GM19395 (cell line): ENCODE measurements around the gene HLA-DQB1.

Experiments used
- ATAC-seq: cut with Tn5 transposase; IDR thresholded peaks from one replicate; pipeline ENCODE4 v1.9.1; 2021; ENCODE audit warnings: mild to moderate bottlenecking, moderate library complexity; ENCODE audit not compliant: unreplicated experiment

Gene HLA-DQB1

DNA sequence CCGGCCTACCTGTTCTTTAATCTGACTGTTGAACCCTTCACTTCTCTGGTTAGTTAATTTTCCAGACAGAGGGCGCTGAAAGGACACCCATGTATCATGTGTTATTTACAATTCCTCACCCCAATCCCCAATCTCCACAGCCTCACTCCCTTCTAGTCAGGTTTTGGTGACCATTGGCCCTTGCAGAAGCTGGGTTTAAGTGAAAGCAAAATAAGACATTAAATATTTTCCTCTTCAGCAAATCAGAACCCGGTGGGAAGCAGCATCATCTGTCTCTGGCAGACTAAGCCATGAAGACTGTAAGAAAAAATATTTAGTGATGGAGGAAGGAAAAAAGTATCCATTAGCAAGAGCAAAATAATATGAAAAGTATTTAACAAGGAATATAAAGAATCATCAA, 38.6 kb downstream of the HLA-DQB1 start:
- peak; percentile 56 for ATAC-seq

DNA sequence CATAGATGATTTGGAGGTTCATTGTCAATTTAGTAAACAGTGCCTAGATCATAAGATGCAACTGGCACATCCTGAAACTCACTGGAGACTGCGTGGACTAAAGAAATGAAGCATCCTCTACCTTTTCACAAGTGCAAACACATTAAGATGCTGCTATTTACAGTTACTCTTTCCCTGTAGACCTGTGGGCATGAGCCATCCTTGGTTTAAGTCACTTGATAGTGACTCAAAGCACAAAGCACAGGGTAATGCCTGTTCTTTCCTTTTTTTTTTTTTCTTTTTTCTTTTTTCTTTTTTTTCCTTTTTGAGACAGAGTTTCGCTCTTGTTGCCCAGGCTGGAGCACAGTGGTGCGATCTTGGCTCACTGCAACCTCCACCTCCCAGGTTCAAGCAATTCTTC, 39.2 kb downstream of the HLA-DQB1 start:
- ATAC-seq: no peak

DNA sequence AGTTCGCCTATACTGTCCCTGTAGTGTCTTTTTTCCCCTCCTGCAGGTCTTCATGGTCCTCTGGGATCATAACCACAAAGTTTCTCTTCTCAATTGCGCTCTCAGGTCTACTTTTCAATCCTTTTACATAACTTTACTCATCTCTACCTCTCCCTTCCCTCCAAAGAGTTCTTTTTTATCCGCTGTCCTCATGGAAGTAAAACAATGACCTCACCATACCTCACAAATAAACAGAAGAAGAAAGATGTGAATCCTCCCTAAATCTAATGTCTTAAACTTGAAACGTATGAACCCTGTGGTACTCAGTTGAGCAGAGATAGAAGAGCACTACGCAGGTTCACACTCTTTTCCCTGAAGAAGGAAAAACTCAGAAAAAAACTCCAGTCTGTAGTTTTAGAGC, 41.3 kb downstream of the HLA-DQB1 start:
- no peak for ATAC-seq

DNA sequence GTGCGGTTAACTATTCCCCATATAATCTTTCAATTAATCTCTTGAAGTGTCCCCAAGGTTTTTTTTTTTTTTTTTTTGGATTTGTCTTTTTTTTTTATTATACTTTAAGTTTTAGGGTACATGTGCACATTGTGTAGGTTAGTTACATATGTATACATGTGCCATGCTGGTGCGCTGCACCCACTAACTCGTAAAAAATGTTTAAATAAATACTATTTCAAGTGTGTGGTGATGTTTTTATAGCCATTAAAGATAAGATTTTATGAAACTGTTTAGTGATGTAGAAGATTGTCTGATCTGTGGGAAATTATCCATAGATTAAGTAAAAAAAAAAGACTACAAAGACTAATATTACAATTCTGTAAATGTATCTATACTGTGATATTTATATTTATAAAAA, 41.9 kb downstream of the HLA-DQB1 start:
- no peak for ATAC-seq

DNA sequence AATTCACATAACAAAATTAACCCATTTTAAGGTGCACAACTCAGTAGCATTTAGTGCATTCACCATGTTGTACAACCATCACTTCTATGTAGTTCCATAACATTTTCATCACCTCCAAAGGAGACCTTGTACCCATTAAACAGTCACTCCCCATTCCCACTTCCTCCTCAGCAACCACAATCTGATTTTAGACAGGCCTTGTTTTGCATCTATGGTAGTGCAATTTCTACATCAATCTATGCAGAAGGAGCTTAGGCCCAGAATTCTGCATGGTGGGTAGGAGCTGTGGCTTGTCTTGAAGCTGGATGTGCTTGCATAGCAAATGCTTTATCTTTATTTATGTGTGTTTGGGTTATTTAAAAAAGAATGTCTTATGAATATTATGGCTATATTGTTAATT, 42.8 kb downstream of the HLA-DQB1 start:
- no peak for ATAC-seq

DNA sequence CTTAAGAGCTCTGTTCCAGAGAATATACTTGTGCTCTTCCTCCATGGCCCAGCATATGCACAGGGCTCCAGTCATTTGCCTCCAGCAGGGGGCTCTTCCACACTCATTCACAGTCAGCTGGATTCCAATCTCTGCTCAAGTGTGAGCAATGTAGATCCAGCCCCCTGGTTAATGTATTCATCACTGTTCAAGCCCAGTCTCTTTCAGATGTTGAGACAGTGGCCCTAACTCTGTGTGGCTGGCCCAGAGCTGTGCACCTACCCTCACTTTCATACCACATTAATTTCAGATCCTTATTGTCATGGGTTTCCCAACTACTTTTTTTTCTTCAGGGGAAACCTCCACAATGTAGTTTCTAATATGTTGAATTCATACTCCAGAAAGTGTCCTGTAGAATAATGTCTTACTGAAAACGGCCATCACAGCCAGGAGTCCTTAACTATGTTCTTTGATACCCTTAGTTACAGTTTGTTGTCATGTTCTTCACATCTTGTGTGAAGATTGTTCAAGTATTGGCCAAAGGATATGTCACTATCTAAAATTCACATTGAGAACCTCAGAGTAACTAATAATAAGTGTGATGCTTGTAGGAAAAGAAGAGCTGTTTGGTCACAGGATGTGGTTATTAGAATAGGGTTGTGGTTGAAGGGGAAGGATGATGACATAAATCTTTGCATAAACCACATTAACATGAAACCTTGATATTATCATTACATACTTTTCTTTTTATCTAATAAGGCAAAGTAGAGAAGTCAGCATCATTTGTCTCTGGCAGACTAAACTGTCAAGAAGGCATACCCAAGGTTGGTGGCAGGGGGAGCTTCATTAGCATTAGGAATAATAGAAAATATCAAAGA, 43.7 kb downstream of the HLA-DQB1 start:
- ATAC-seq: peak; percentile 72

DNA sequence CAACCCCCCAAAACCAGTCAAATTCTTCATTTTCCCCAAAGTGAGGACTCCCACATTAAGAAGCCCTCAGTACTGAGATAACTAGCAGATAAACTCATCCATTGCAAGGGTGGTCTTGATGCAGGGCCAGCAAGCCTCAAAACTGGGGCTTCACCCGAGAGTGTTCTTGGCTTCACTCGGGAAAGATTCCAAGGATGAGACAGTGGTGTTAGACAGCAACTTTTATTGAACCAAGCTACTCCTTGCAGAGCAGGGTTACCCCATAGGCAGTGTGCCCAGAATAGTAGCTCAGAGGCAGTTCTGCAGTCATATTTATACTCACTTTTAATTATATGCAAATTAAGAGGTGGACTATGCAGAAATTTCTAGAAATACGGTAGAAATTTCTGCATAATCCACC, 45.1 kb downstream of the HLA-DQB1 start:
- ATAC-seq: no peak

DNA sequence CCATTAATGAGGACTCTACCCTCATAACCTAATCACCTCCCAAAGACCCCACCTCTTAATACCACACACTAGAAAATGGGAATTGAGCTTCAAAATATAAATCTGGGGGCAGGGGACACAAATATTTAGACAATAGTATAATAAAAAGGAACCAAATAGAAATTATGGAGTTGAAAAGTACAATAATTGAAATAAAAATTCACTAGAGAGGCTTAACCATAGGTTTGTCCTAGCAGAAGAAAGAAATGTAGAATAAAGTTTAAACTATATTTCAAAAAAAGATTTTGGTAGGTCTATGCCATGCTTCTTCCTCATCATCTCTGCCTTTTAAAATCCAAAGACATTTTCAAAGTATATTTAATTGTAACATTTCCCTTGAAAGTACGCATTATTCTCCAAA, 48.7 kb downstream of the HLA-DQB1 start:
- no peak for ATAC-seq

DNA sequence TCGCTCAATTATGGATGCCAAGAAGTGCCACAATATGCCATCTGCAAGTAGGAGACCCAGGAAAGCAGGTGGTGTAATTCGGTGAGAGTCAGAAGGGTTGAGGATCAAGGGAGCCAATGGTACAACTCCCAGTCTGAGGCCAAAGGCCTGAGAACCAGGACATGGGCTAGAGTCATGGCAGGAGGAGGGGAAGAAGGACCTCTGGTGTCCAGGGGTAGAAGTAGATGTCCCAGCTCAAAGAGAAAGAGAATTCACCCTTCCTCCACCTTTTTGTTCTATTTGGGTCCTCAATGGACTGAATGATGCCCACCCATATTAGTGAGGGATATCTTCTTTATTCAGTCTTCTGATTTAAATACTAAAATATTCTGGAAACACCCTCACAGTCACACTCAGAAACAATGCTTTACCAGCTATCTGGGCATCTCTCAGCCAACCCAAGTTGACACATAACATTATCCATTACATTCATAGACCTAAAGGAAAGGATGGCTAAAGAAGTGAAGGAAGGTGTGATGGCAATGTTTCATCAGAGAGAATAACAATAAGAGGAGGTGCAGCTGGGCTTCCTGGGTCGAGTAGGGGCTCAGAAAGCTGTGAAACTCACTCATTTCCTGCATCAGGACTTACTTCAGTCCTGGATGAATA, 50.4 kb downstream of the HLA-DQB1 start:
- ATAC-seq: no peak

DNA sequence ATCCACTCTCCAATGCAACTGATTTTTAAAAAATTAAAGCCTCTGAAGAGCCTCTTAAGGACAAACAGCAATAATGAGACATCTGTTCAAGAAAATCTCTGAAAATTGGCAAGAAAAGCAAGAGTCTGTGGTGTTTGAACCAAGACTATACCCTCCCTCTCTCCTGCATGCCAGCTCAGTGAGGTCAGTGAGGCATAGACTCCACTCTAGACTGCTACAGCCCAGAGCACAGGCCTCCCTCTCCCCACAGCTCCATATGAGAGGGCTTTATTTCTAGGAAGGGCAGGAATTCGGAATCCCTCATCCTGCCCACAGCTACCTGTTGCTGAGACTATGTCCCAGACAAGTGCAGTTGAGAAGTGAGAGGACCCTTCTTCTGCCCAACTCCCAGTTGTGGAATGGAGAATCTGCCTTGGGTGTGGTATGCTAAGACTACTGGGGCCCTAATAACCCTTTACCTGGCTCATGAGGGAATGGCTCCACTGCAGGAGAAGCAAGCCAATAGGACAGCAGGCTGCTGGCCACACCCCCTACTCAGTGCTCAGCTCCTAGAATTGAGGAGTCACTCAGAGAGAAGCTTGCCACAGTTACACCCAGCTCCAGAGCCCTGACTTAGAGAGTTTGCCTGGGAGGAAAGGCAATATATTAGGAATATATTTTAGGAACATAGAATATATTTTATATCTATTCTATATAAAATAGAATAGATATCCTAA, 51.9 kb downstream of the HLA-DQB1 start:
- ATAC-seq: no peak

DNA sequence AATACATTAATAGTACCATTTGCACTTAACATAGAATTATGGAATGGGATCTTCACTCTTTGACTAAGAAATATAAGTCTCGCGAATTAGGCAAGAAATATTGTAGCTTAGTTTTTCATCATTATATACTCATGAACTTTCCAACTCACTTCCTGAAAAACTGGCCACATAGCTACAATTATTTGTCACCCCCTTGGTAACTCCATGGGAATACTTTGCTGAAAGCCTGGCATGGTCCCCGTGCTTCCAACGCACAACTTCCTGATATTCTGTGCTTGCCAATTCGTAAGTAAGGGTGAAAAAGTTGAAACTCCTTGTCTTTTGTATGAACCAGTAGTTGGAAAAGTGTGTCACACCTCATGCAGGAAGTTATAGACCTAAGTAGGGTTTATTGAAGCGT, 53.0 kb downstream of the HLA-DQB1 start:
- no peak for ATAC-seq

DNA sequence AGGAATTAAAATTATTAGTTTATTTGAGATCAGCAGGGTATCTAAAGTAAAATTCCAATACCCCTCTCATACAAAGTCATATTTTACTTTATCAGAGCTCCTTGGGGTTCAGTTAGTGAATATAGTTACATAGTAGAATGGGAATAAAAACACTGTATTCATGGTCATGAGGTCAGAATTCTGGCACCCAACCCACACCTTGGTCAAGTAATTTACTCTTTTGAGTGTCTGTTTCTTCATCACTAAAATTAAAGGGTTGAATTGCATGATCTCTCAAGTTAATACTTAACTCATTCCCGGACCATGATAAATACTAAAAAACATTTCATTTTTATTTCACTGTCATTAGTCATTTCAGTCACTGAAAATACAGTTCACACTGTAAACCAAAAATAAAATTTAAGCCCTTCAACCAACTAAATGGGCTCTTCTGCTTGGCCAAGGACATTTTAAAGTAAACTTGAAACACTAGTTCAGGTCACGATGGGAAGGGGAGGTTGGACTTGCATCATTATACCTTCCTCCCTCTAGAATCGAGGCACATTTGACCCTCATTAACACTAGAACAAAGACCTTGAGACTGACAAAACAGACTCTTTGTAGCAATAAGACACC, 55.7 kb downstream of the HLA-DQB1 start:
- ATAC-seq: no peak

DNA sequence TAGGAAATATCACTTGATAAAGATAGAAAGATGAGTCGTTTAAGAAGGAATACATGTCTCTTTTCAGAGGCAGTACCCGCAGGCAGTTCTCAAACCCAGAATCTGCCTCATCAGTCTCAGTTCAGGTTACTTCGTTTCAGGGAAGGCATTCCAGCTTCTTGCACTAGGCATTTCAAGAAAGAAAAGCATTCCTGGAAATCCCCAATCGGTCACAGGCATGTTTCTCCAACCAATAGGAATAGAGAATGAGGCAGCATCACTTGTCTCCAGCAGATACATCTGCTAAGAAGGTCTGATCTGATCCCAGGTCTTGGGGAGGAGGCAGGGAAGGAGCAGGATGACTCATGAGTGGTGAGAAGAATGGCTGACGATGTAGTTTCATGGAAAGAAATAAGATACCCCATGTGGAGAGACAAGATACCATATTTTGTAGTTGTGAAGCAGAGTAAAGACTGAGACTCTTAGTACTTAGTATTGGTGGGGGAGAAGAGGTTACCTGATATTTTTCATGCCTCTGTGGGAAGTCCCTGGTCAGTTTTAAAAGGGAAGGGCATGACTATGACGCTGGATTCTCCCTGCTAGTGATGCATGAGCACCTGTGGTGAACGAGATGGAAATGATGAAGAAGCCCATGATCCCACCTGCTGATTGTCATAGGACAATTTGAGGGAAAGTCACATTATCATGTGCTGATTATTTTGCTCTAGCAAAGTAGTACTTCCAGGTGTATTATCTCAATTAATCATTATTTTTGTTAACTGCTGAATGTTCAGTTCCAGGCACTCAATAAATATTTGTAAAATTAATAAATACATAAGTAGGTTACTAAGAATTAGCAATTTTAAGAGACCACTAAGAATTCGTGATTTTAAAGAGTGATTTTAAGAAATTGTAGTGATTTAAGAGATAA, 56.5 kb downstream of the HLA-DQB1 start:
- peak; percentile 86 for ATAC-seq
